GM12872 (cell line): ENCODE measurements around the gene KCNB1.

ENCODE experiments used
- CTCF ChIP-seq: IDR thresholded peaks from 3 replicates; pipeline ENCODE4 v1.5.1; 2011; ENCODE audit warnings: low read depth, mild to moderate bottlenecking, low read length, moderate library complexity; ENCODE audit not compliant: insufficient read depth

The KCNB1 gene

GRCh38 chr20:49415668-49416044 is 66.8 kb downstream of the KCNB1 start:
- TF ChIP-seq CTCF: no peak

GRCh38 chr20:49415005-49415667 is 67.3 kb downstream of the KCNB1 start:
- TF ChIP-seq CTCF: no peak

- no peak for TF ChIP-seq CTCF
These were observed 68.8 kb downstream of the KCNB1 start for GRCh38 chr20:49413677-49414076.

GRCh38 chr20:49412953-49413352 is 69.5 kb downstream of the KCNB1 start:
- no peak for TF ChIP-seq CTCF

GRCh38 chr20:49412254-49412653 is 70.2 kb downstream of the KCNB1 start:
- TF ChIP-seq CTCF: no peak

GRCh38 chr20:49411221-49411925 is 71.1 kb downstream of the KCNB1 start:
- no peak for TF ChIP-seq CTCF

GRCh38 chr20:49409302-49409974 is 73.0 kb downstream of the KCNB1 start:
- no peak for TF ChIP-seq CTCF
